CD4-positive, alpha-beta T cell treated with Interleukin-15 for 1 hour (primary cell): ENCODE measurements around the gene FGFR1OP2.

ENCODE experiments used
- DNase-seq: peaks from one replicate; pipeline ENCODE4 v3.0.0-alpha.2; 2020

Gene FGFR1OP2

GRCh38 chr12:27005495-27005894 is 67.2 kb downstream of the FGFR1OP2 start:
- no peak for DNase-seq

- DNase-seq, result no peak
Observed at GRCh38 chr12:27006797-27007467, 68.7 kb downstream of the FGFR1OP2 start.

- no peak for DNase-seq
Observed at GRCh38 chr12:27008081-27008480, 69.8 kb downstream of the FGFR1OP2 start.

- DNase-seq, result no peak
Observed at GRCh38 chr12:27009881-27010301, 71.6 kb downstream of the FGFR1OP2 start.

- no peak for DNase-seq
Observed at GRCh38 chr12:27012239-27012981, 74.1 kb downstream of the FGFR1OP2 start.

GRCh38 chr12:27012982-27013255 is 74.6 kb downstream of the FGFR1OP2 start:
- DNase-seq, result no peak

GRCh38 chr12:27013611-27014084 is 75.4 kb downstream of the FGFR1OP2 start:
- no peak for DNase-seq

GRCh38 chr12:27014085-27014858 is 76.0 kb downstream of the FGFR1OP2 start, which contains the start of gene TM7SF3:
Gene TM7SF3, minus strand, starts transcription at chr12:27014384. Its CDS starts 216 bp downstream, at chr12:27014168.
- peak; percentile 94 for DNase-seq

GRCh38 chr12:27014859-27015729 is 76.8 kb downstream of the FGFR1OP2 start:
- no peak for DNase-seq

- no peak for DNase-seq
Observed at GRCh38 chr12:27015730-27016076, 77.4 kb downstream of the FGFR1OP2 start.
